Inferior parietal cortex (tissue), 1 donor: ENCODE data around the gene CENPO.
A peak's percentile ranks its signal among the peaks of the same experiment; 100 is the strongest.
"Not testable (repeated sequence)": the region's sequence is repeated elsewhere in the genome, so short reads cannot be mapped to it uniquely, and the experiment has no call there.

ENCODE experiments used
- DNase-seq: peaks from one replicate; pipeline ENCODE4 v3.0.0-alpha.2; 2016; ENCODE audit errors: extremely low spot score

The CENPO gene

DNA sequence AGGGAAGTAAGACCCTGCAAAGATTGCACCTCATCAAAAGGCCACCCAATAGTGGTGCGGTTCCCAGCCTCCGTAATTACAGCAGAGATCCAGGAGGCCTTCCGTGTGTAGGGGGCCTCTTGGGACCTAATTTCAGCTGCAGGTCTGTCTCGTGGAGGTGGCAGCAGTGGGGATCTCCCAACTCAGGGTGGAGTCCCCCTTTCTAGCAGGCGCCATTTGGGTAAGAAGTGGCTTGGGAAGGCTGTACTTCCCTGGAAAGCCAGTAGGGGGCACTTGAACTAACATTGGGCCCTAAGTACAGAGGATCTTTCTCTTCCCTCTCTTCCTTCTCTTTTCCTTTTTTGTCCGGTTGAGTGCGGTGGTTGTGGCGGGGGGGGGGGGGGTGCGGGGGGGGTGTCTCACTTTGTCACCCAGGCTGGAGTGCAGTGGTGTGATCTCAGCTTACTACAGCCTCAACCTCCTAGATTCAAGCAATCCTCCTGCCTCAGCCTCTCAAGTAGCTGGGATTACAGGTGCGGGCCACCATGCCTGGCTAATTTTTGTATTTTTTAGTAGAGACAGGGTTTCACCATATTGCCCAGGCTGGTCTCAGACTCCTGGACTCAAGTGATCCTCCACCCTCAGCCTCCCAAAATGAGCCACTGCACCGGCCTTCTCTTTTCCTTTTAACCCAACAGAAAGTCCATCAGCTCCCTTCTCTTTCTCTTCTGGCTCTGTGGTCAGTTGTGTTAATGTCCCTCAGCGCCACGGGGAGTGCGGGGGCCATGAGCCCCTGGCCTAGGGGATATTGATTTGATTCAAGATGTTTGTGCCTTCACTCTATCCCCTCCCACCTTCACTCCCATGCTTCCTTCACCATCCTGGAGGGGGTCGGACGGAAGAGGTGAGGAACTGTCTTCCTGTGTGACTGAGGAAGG is 32.0 kb downstream of the CENPO start:
- no peak for DNase-seq

DNA sequence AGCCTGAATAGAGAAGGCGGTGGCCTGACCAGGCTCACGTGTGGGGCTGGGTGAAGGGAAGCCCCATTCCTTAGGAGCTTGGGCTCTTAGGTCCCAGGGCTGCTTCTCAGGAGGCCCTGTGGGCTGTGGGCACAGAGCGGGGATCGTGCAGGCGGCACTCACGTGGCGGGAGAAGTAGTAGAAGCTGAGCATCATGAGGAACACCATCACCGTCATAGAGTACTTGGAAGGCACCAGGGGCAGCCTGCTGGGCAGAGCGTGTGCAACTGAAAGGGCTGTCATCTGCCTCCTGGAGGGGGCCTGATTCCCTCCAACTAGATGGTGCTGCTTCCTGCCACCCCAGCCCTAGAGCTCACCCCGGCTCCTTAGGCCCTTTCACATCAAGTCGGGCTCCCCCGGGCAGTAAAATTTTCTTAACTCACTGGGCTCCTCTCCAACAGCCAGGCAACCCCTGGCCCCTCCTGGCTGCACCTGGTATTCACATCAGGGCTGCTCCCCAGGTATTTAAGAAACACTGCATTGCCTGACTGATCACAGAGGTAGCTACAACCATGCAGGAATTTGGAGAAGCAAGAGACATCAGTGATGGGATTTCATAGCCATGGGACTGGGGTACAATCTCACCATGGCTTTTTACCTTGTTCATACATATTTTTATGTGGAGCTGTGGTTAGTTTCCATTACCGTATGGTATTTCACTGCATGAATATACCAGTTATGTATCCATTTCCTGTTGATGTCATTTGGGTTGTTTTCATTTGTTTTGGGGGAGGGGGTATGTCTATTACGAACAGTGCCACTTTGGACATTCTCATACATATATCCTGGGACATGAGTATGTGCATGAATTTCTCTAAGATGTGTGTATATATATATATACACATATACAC is 32.9 kb downstream of the CENPO start:
- DNase-seq, result no peak

GRCh38 chr2:24826773-24827145 is 33.5 kb downstream of the CENPO start:
- no peak for DNase-seq

DNA sequence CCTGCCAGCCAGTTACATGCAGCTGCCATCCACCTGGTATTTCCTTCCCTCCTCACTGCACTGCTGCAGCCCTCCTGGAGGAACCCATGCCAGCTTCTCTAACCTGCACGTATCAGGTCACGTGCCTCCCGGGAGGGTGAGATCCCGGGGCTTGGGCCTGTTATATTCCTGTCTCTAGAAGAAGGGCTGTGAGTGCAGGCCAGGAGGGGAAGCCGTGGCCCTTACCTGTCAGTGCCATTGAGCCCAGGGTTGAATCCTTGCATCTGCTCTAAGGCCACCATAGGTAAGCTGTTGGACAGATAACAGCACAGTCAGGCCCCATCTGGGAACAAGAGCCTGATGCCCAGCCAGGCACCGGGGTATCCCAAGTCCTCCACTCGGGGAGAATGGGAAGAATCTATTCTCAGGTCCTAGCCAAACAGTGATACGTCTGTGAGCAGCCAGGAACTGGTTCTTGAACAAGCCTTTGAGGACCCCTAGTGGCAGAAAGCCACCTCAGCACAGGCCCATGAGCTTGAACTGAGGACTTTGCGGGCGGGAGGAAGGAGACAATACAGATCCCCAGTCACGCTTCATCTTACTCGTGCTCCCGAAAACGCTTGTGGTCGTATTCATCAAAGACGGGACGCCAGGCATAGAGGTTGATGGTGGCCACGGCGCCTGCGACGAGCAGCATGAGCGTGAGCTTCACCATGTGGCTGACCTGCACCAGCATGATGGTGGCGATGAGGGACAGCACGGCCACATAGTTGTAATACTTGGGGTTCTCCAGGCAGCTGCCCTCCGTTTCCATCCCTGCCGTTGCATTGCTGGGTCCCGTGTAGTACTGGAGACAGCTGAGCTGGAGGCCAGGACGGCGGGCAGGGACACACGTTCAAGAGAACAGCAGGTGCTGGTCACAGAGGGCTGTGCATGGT is 34.4 kb downstream of the CENPO start:
- DNase-seq, result peak; percentile 91

DNA sequence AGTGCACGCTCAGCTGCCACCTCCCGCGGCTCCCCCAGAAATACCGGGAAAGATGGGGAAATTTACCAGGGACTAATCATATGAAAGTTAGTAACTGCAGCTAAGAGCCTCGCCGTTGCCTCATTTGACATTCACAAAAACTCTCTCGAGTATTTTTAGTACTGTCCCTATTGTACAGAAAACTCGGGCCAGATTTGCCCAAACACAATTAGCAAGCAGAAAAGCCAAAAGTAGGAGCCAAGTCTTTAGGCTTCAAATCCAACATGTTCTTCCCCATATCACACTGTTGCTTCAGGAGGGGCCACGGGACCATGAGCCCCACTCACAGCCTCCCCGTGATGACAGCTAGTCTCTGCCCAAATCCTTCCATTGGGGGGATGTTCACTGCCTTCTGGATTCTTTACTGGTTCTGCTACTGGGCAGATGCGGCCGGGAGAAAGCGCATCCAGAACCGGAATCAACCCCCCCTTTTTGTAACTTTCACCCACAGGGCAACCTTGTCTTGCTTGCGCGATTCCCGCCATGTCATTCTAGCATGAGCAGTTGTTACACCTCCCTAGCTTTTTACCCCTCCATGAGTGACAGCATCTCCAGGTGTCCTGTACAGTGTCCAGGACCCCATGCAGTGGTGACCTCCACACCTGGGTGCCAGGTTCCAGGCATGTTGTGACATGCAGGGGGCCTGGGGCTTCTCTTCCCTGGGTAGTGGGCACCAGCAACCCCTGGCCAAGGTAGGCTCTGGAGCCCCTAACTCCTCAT is 35.2 kb downstream of the CENPO start:
- peak; percentile 48 for DNase-seq

DNA sequence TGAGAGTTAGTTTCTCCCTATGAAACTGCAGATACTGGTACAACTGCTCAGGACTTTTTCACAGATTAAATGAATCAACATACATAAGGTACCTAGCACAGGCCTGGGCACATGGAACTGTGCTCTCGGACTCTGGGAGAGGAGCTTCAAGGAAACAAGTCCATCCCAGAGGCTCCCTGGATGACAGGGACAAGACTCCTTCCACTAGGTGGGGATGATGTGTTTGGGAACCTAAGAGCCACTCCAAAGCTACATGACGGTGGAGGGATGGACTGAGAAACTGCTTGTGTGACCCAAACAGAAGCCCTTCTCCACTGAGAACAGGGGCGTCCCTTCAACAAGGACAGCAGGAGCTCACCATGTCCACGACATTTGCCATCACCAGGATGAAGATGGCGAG is 37.1 kb downstream of the CENPO start:
- DNase-seq, result no peak

- DNase-seq, result no peak
Measured at GRCh38 chr2:24830786-24831185, 37.6 kb downstream of the CENPO start.

DNA sequence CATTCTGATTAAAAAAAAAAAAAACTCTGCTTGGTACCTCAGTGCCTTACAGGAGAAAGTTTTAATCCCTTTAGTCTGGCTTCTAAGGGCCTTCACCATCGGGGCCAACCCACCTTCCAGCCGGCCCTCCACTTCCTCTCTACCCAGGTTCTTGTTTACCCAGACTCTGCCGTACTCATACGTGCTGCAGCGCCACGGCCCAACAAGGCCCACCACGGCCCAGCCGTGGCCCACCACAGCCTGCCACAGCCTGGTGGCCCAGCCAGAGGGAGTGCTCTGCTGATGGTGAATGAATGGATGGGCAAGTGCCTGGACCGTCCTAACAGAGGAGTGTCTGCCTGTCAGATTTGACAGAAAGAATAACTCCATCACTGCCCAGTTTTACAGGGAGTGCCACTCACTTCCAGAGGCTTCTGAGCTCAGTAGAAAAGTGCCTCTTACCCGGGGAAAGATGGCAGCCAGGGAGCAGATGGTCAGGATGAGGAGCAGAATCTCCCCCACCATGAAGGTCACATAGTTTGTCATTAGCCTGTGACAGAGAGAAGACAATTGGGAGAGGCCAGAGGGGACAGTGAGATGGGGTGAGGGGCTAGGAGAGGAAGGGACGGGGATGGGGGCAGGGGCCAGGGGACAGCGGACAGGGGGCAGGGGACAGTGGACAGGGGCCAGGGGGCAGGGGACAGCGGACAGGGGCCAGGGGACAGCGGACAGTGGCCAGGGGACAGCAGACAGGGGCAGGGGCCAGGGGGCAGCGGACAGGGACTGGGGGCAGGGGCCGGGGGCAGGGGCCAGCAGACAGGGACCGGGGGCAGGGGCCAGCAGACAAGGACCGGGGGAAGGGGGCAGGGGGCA is 38.2 kb downstream of the CENPO start:
- DNase-seq, result no peak

DNA sequence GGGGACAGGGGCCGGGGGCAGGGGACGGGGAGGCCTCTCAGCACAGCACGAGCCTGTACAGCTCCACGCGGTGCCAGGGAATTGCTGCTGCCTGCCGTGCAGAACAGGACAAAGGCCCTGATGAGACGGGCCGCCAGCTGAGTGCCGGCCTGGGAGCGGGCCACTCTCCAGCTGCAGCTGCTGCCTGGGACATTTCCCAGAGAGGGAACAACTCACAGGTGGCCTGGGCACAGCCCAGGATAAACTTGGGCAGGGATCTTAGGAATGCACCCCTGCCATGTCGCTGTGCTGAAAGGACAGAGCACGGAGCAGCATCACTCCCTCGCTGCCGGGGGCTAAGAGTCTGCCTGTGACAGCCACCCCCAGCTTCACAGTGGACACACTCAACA is 38.8 kb downstream of the CENPO start:
- peak; percentile 69 for DNase-seq

DNA sequence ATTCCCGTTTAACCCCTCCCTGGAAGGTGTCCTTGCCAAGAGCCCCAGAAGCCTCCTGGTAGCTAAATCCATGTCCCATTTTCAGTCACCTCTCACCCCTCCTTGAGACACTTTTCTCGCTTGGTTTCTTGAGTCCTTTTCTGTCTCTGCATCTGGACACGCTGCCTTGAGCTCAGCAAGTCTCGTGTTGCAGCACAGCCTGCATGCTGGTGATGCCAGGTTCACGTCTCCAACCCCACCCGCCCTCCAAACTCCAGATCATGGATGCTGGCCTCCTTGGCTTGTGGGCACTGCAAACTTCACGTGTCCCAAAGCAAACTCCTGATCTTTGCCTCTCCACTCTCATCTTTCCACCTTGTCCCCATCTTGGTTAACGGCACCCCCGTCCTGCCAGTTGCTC is 39.3 kb downstream of the CENPO start:
- no peak for DNase-seq

DNA sequence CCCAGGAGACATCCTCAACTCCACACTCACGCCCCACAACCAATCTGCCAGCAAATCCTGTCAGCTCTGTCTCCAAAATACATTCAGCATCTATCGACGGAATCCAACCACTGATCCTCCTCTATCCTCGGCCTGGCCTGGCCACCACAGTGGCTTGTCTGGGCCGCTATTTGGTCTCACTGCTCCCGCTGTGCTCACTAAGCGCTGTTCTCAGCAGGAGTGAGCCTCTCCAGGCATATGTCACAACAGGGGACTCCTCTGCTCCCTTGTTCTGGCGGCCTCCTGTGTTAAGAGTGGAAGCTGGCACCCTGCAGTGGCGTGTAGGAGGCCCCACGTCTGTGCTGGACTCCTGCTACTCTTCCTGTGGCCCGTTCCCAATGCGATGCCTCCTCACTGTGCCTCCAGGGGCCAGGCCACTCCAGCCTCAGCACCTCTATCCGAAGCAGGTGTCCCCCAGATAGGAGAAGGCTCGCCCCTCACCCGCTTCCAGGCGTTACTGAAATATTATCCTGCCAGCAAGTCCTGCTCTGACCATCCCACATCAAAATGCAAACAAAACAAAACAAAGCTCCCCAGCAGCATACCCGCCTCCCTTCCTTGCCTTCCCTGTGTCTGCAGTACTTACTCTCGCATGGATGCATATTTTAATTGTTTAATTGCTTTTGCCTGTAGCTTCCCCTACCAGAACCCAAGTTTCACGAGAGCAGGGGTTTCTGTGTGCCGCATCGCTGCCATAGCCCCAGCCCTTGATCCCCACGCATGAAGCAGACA is 39.9 kb downstream of the CENPO start:
- no peak for DNase-seq

GRCh38 chr2:24833821-24834732 is 40.9 kb downstream of the CENPO start:
- no peak for DNase-seq

DNA sequence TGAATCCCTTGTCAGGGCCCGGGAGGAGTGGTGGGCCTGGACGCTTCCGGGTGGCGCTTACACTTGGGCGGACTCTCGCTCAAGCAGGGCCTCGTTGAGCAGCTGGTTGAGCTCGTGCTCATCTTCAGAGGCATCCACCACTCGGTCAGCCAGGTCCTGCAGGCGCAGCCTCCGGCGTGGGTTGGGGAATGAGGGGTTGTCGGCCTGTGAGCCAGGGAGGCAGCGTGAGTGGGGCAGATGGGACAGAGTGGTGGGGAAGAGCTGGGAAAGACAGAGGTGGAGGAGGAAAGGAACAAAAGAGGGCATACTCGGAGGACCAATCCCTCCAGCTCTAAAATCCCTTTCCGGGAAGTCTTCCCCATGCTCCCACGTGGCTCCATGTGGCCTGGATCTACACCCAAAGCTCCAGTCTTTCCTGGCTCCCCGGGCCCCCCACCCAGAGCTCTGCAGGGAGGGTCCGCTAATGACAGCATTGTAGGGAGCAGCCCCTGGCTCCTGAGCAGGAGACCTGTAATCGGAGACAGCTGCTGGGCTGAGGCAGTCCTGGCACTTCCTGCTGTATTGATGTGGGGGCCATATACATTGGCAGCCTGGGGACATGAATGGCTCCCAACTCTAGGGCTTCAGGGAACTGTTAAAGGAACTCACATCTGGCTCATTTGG is 41.6 kb downstream of the CENPO start:
- DNase-seq, result no peak

DNA sequence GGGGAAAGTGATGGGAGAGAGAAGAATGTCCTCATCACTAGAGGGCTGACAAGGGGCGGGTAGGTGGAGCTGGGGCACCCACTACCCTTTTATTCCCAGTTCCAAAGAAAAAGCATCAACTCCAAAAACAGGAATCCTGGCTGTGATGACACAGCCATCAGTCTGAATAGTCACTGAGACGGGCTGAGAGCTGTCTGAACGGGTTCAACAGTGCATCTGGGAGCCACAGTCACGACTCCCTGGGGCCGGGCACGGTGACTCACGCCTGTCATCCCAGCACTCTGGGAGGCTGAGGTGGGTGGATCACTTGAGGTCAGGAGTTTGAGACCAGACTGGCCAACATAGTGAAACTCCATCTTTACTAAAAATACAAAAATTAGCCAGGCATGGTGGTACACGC is 42.2 kb downstream of the CENPO start:
- not testable (repeated sequence) for DNase-seq

DNA sequence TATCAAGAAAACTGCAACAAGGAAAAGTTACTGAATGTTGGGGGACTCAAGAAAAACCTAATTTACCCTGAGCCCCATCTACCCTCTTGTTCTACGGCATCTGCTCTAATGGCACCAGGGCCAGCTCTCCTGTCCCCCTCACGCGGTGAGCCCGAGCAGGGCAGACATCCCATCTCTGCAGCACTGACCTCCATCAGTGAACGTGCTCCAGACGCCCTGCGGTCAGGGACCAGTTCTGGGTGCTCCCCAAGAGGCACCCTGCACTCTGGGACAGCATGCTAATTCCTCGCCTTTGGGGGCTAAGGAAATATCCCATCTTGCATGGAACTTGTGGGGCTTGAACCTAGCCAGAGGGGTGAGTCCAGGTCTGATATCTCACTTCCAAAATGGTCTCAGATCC is 43.0 kb downstream of the CENPO start:
- DNase-seq, result no peak

- no peak for DNase-seq
Measured at GRCh38 chr2:24836706-24837105, 43.5 kb downstream of the CENPO start.

GRCh38 chr2:24837996-24838513 is 44.8 kb downstream of the CENPO start:
- DNase-seq, result no peak
